Trophoblast cell (in vitro differentiated cells and primary cell): Measurements from ENCODE around the gene ABLIM1.

Experiments
- DNase-seq, 2 donors: peaks; one replicate each; pipeline ENCODE4 v3.0.0-alpha.2; 2016
- H2AFZ ChIP-seq: 2 replicates; pipeline ENCODE4 v1.6.1; 2013; ENCODE audit warnings: low read length, moderate library complexity, mild to moderate bottlenecking; ENCODE audit not compliant: insufficient read depth, poor library complexity
- H2AK5ac ChIP-seq: 2 replicates; pipeline ENCODE4 v1.6.1; 2013; ENCODE audit warnings: mild to moderate bottlenecking, low read length
- H2BK120ac ChIP-seq: 2 replicates; pipeline ENCODE4 v1.6.1; 2013; ENCODE audit warnings: low read length, mild to moderate bottlenecking, moderate library complexity; ENCODE audit not compliant: insufficient read depth, poor library complexity
- H2BK12ac ChIP-seq: 2 replicates; pipeline ENCODE4 v1.6.1; 2013; ENCODE audit warnings: mild to moderate bottlenecking, low read length, moderate library complexity
- H2BK5ac ChIP-seq: 2 replicates; pipeline ENCODE4 v1.6.1; 2013; ENCODE audit warnings: low read length, low read depth, moderate library complexity, mild to moderate bottlenecking; ENCODE audit not compliant: poor library complexity
- H3K14ac ChIP-seq: 2 replicates; pipeline ENCODE4 v1.6.1; 2013; ENCODE audit warnings: mild to moderate bottlenecking, low read length
- H3K18ac ChIP-seq: 2 replicates; pipeline ENCODE4 v1.6.1; 2013; ENCODE audit warnings: mild to moderate bottlenecking, low read length
- H3K23ac ChIP-seq: 2 replicates; pipeline ENCODE4 v1.6.1; 2013; ENCODE audit warnings: low read length
- H3K27ac ChIP-seq: 2 replicates; pipeline ENCODE4 v1.5.1; 2013; ENCODE audit warnings: low read depth, mild to moderate bottlenecking, inconsistent platforms, low read length, moderate library complexity
- H3K27me3 ChIP-seq: 2 replicates; pipeline ENCODE4 v1.6.1; 2013; ENCODE audit warnings: inconsistent platforms, mild to moderate bottlenecking, low read length, moderate library complexity; ENCODE audit not compliant: insufficient read depth
- H3K36me3 ChIP-seq, 2 experiments: 1 replicate in 1 of 2; 2 replicates in 1 of 2; pipeline ENCODE4 v1.6.1; 2013; ENCODE audit warnings: low read length in 2 of 2, mild to moderate bottlenecking in 2 of 2, moderate library complexity in 1 of 2; ENCODE audit not compliant: insufficient read depth in 2 of 2, control insufficient read depth in 1 of 2
- H3K4ac ChIP-seq: 2 replicates; pipeline ENCODE4 v1.6.1; 2013; ENCODE audit warnings: low read depth, mild to moderate bottlenecking, low read length, moderate library complexity
- H3K4me1 ChIP-seq, 2 experiments: 1 replicate in 1 of 2; 2 replicates in 1 of 2; pipeline ENCODE4 v1.6.1; 2013; ENCODE audit warnings: low read length in 2 of 2, mild to moderate bottlenecking in 2 of 2, moderate library complexity in 1 of 2; ENCODE audit not compliant: insufficient read depth in 2 of 2, control insufficient read depth in 1 of 2
- H3K4me2 ChIP-seq: 2 replicates; pipeline ENCODE4 v1.6.1; 2013; ENCODE audit warnings: inconsistent platforms, mild to moderate bottlenecking, low read length, moderate library complexity
- H3K4me3 ChIP-seq: 2 replicates; pipeline ENCODE4 v1.5.1; 2013; ENCODE audit warnings: mild to moderate bottlenecking, low read depth, low read length, inconsistent platforms
- H3K79me1 ChIP-seq: one replicate; pipeline ENCODE4 v1.6.1; 2013; ENCODE audit warnings: low read length
- H3K79me2 ChIP-seq: 2 replicates; pipeline ENCODE4 v1.6.1; 2013; ENCODE audit warnings: low read length, mild to moderate bottlenecking; ENCODE audit not compliant: control insufficient read depth, insufficient read depth, poor library complexity
- H3K9ac ChIP-seq: 2 replicates; pipeline ENCODE4 v1.6.1; 2013; ENCODE audit warnings: mild to moderate bottlenecking, low read length
- H3K9me3 ChIP-seq: 2 replicates; pipeline ENCODE4 v1.6.1; 2013; ENCODE audit warnings: low read depth, mild to moderate bottlenecking, control low read depth, inconsistent platforms, low read length; ENCODE audit not compliant: insufficient read depth
- H4K12ac ChIP-seq: 2 replicates; pipeline ENCODE4 v1.6.1; 2013; ENCODE audit warnings: low read depth, mild to moderate bottlenecking, low read length, moderate library complexity
- H4K8ac ChIP-seq: 2 replicates; pipeline ENCODE4 v1.6.1; 2013; ENCODE audit warnings: low read depth, mild to moderate bottlenecking, low read length, moderate library complexity
- H4K91ac ChIP-seq: one replicate; pipeline ENCODE4 v1.6.1; 2013; ENCODE audit warnings: low read depth, mild to moderate bottlenecking, low read length, moderate library complexity
- WGBS: extraction: QIAGEN DNeasy Blood & Tissue Kit; methylation state at CpG from one replicate; pipeline ENCODE4 v1.1.7; 2013; ENCODE audit warnings: missing lambda C conversion rate; ENCODE audit not compliant: insufficient read length, insufficient coverage; ENCODE audit errors: extremely low coverage; 5-methylcytosine and 5-hydroxymethylcytosine counted together

The ABLIM1 gene

GRCh38 chr10:114395366-114396022 is 262.6 kb downstream of the ABLIM1 start:
- H3K9ac ChIP-seq: no peak overlapping the region
- no peak overlapping the region for H2BK120ac ChIP-seq
- peaks cover 37 to 48% of the 10 kb centered on the region in 2 experiments for H3K4me1 ChIP-seq
- peaks cover 6 to 10% of the 10 kb centered on the region in 2 experiments for H3K36me3 ChIP-seq
- no peak overlapping the region for H2AFZ ChIP-seq
- H3K4ac ChIP-seq: peak overlapping the region; percentile 61
- H3K9me3 ChIP-seq: no peaks in the 10 kb centered on the region
- H3K23ac ChIP-seq: no peak overlapping the region
- H4K91ac ChIP-seq: no peak overlapping the region
- H4K12ac ChIP-seq: no peak overlapping the region
- no peaks in the 10 kb centered on the region for H3K79me1 ChIP-seq
- no peaks in the 10 kb centered on the region for H3K27me3 ChIP-seq
- no peak overlapping the region for H3K4me3 ChIP-seq
- H2BK12ac ChIP-seq: no peak overlapping the region
- no peak overlapping the region for H2AK5ac ChIP-seq
- no peak overlapping the region for H3K4me2 ChIP-seq
- no CpG with 5 or more reads among the region's 6 CpGs for WGBS
- H3K79me2 ChIP-seq: peaks cover 19% of the 10 kb centered on the region
- H3K14ac ChIP-seq: no peak overlapping the region
- H3K27ac ChIP-seq: no peak overlapping the region
- H2BK5ac ChIP-seq: no peak overlapping the region
- no peak for DNase-seq
- peak overlapping the region; percentile 47 for H3K18ac ChIP-seq
- H4K8ac ChIP-seq: no peak overlapping the region

DNA sequence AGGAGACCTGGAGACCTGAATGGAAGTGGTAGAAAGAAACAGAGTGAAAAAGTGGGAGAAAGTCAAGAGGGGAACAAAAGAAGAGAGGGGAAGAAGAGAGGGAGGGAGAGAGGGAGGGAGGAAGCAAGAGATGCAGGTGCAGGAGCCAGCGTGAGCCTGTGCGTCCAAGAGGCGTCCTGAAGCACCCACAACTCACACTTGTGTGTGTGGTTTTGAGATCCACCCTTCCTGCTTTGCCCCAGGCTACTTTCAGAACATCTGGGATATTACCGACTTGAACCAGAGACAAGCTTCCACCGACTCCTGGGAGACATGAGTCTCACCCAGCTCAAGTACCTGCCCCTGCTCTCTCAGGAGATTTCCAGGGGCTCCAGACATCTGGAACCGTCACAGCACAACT is 263.5 kb downstream of the ABLIM1 start:
- H3K4ac ChIP-seq: peak overlapping the region; percentile 36
- no peaks in the 10 kb centered on the region for H3K79me1 ChIP-seq
- no peak overlapping the region for H2AK5ac ChIP-seq
- H2BK5ac ChIP-seq: no peak overlapping the region
- no peaks in the 10 kb centered on the region for H3K9me3 ChIP-seq
- H2BK12ac ChIP-seq: no peak overlapping the region
- no peak overlapping the region for H2BK120ac ChIP-seq
- H3K9ac ChIP-seq: no peak overlapping the region
- H4K91ac ChIP-seq: no peak overlapping the region
- no peak overlapping the region for H3K23ac ChIP-seq
- no CpG with 5 or more reads among the region's 6 CpGs for WGBS
- no peak overlapping the region for H4K8ac ChIP-seq
- H3K27me3 ChIP-seq: no peaks in the 10 kb centered on the region
- peaks cover 35 to 48% of the 10 kb centered on the region in 2 experiments for H3K4me1 ChIP-seq
- H4K12ac ChIP-seq: no peak overlapping the region
- H3K4me3 ChIP-seq: no peak overlapping the region
- no peak overlapping the region for H2AFZ ChIP-seq
- peaks cover 6 to 10% of the 10 kb centered on the region in 2 experiments for H3K36me3 ChIP-seq
- no peak overlapping the region for H3K18ac ChIP-seq
- no peak overlapping the region for H3K4me2 ChIP-seq
- H3K14ac ChIP-seq: no peak overlapping the region
- H3K27ac ChIP-seq: no peak overlapping the region
- peaks cover 15% of the 10 kb centered on the region for H3K79me2 ChIP-seq
- no peak for DNase-seq

- H2BK5ac ChIP-seq: no peak overlapping the region
- peak overlapping the region; percentile 3 for H3K4ac ChIP-seq
- no peak overlapping the region for H2AFZ ChIP-seq
- no peaks in the 10 kb centered on the region for H3K9me3 ChIP-seq
- peaks cover 37 to 50% of the 10 kb centered on the region in 2 experiments for H3K4me1 ChIP-seq
- H3K18ac ChIP-seq: peak overlapping the region; percentile 3
- H3K27ac ChIP-seq: no peak overlapping the region
- no peak for DNase-seq
- no peak overlapping the region for H2BK120ac ChIP-seq
- no peak overlapping the region for H3K23ac ChIP-seq
- H2AK5ac ChIP-seq: no peak overlapping the region
- no peaks in the 10 kb centered on the region for H3K27me3 ChIP-seq
- H3K79me2 ChIP-seq: peaks cover 15% of the 10 kb centered on the region
- H4K91ac ChIP-seq: no peak overlapping the region
- no peak overlapping the region for H3K4me3 ChIP-seq
- no peaks in the 10 kb centered on the region for H3K79me1 ChIP-seq
- H3K9ac ChIP-seq: no peak overlapping the region
- no peak overlapping the region for H2BK12ac ChIP-seq
- H3K14ac ChIP-seq: no peak overlapping the region
- H4K12ac ChIP-seq: no peak overlapping the region
- WGBS: no CpG with 5 or more reads among the region's 7 CpGs
- H3K4me2 ChIP-seq: no peak overlapping the region
- peaks cover 6 to 10% of the 10 kb centered on the region in 2 experiments for H3K36me3 ChIP-seq
- no peak overlapping the region for H4K8ac ChIP-seq
Observed at GRCh38 chr10:114393886-114394285, 264.2 kb downstream of the ABLIM1 start.

DNA sequence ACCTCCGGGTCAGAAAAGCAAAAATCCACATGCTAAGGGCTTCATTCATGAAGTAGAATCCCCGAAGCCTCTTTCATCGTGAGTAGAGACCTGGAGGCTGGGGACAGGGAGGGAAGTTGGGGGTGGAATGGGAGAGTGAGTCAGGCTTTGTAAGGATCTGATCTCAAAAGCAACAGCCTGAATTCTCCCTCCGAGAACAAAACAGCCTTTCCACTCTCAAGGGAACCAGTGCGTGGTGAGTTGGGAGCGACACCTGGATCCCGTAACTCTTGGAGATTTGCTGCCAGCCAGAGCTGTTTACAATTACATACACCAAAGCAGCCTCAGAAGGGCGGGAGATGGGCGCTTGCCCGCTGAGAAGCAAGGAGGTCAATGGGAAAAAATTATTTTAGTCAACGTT is 264.6 kb downstream of the ABLIM1 start:
- H3K23ac ChIP-seq: no peak overlapping the region
- no peak overlapping the region for H2AK5ac ChIP-seq
- no peak overlapping the region for H2BK12ac ChIP-seq
- no peak overlapping the region for H4K91ac ChIP-seq
- no peak overlapping the region for H3K9ac ChIP-seq
- WGBS: no CpG with 5 or more reads among the region's 11 CpGs
- no peak overlapping the region for H4K12ac ChIP-seq
- peaks cover 13% of the 10 kb centered on the region for H3K79me2 ChIP-seq
- H3K4me3 ChIP-seq: no peak overlapping the region
- peaks cover 4 to 10% of the 10 kb centered on the region in 2 experiments for H3K36me3 ChIP-seq
- no peak overlapping the region for H2BK120ac ChIP-seq
- no peak overlapping the region for H4K8ac ChIP-seq
- H3K18ac ChIP-seq: peak overlapping the region; percentile 10
- no peak overlapping the region for H2BK5ac ChIP-seq
- H3K14ac ChIP-seq: no peak overlapping the region
- H3K9me3 ChIP-seq: no peaks in the 10 kb centered on the region
- H3K4me2 ChIP-seq: no peak overlapping the region
- peaks cover 33 to 50% of the 10 kb centered on the region in 2 experiments for H3K4me1 ChIP-seq
- no peaks in the 10 kb centered on the region for H3K27me3 ChIP-seq
- no peak overlapping the region for H3K27ac ChIP-seq
- peak overlapping the region; percentile 3 for H3K4ac ChIP-seq
- H3K79me1 ChIP-seq: no peaks in the 10 kb centered on the region
- DNase-seq: peak; percentile 38 to 48
- no peak overlapping the region for H2AFZ ChIP-seq
